ENCODE results near the gene ATAD2B. TPM values are rescaled to one million over a fixed set of nuclear protein-coding genes. Genes with fewer than 3 reads are reported as not detected.

ATAD2B gene
- total and polyA plus RNA-seq, 4 donors, result 2.3 to 16.2 (median 11.5) TPM

GRCh38 chr2:23925702-23926289 is 1.1 kb downstream of the ATAD2B start:
- DNase-seq (ENCODE audit: low spot score), result peak; percentile 66
- Histone ChIP-seq H3K27me3 (ENCODE audit: control insufficient read depth in 4 of 4, insufficient read depth in 4 of 4, low read length in 3 of 4) (no peaks in the 10 kb centered on the region), H3K27ac (ENCODE audit: low read depth in 1 of 2, low read length in 2 of 2) (peak overlapping the region; percentile 82 to 99), H3K9me3 (ENCODE audit: control insufficient read depth in 4 of 4, low read length in 3 of 4) (no peaks in the 10 kb centered on the region), H3K9ac (ENCODE audit: low read depth in 1 of 2, low read length in 2 of 2) (peak overlapping the region; percentile 93 to 96), H3K4me3 (ENCODE audit: low read depth in 1 of 3, low read length in 3 of 3) (peak overlapping the region; percentile 87 to 91 (median 90)), H3K36me3 (ENCODE audit: control insufficient read depth in 4 of 4, insufficient read depth in 3 of 4, low read depth in 1 of 4, low read length in 3 of 4) (no peaks in the 10 kb centered on the region), H3K4me1 (ENCODE audit: control insufficient read depth in 4 of 4, insufficient read depth in 4 of 4, low read length in 3 of 4) (peaks cover 2 to 28% (median 18%) of the 10 kb centered on the region in 4 donors)
- 1% methylated on average over 13 of the region's 13 CpGs for WGBS
- TF ChIP-seq YY1 (IDR thresholded peaks at IDR 0.05) (peak; percentile 30), RAD21 (IDR thresholded peaks at IDR 0.05) (peak; percentile 6 to 25), NR2F2 (IDR thresholded peaks at IDR 0.05) (no peak)

- 42% methylated on average over 7 of the region's 7 CpGs for WGBS
- no peak overlapping the region for H3K27ac ChIP-seq (ENCODE audit: low read depth in 1 of 2, low read length in 2 of 2)
- H3K9ac ChIP-seq (ENCODE audit: low read depth in 1 of 2, low read length in 2 of 2), result no peak overlapping the region
These were observed 2.1 kb downstream of the ATAD2B start for GRCh38 chr2:23924589-23925359.

More at GRCh38 chr2:23924589-23925359, 2.1 kb downstream of the ATAD2B start:
- no peaks in the 10 kb centered on the region for H3K36me3 ChIP-seq (ENCODE audit: control insufficient read depth in 4 of 4, insufficient read depth in 3 of 4, low read depth in 1 of 4, low read length in 3 of 4)
- no peak for TF ChIP-seq RAD21 (IDR thresholded peaks at IDR 0.05)
- no peak for TF ChIP-seq TAF1 (conservative IDR thresholded peaks at IDR 0.05)
- no peak for TF ChIP-seq FOXA2 (IDR thresholded peaks at IDR 0.05)
- TF ChIP-seq, protein P1, sequence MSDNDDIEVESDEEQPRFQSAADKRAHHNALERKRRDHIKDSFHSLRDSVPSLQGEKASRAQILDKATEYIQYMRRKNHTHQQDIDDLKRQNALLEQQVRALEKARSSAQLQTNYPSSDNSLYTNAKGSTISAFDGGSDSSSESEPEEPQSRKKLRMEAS (IDR thresholded peaks at IDR 0.05), result no peak
- no peak for TF ChIP-seq FOXA1 (IDR thresholded peaks at IDR 0.05)
- TF ChIP-seq, protein P2, sequence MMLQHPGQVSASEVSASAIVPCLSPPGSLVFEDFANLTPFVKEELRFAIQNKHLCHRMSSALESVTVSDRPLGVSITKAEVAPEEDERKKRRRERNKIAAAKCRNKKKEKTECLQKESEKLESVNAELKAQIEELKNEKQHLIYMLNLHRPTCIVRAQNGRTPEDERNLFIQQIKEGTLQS (IDR thresholded peaks at IDR 0.05), result no peak
- TF ChIP-seq EGR1 (IDR thresholded peaks at IDR 0.05; ENCODE audit: low read depth in 2 of 2), result no peak
- no peak for TF ChIP-seq HNF4G (IDR thresholded peaks at IDR 0.05)
- TF ChIP-seq SP1 (IDR thresholded peaks at IDR 0.05), result no peak
- TF ChIP-seq, protein P3, sequence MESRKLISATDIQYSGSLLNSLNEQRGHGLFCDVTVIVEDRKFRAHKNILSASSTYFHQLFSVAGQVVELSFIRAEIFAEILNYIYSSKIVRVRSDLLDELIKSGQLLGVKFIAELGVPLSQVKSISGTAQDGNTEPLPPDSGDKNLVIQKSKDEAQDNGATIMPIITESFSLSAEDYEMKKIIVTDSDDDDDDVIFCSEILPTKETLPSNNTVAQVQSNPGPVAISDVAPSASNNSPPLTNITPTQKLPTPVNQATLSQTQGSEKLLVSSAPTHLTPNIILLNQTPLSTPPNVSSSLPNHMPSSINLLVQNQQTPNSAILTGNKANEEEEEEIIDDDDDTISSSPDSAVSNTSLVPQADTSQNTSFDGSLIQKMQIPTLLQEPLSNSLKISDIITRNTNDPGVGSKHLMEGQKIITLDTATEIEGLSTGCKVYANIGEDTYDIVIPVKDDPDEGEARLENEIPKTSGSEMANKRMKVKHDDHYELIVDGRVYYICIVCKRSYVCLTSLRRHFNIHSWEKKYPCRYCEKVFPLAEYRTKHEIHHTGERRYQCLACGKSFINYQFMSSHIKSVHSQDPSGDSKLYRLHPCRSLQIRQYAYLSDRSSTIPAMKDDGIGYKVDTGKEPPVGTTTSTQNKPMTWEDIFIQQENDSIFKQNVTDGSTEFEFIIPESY (IDR thresholded peaks at IDR 0.05), result no peak
- no peak for TF ChIP-seq YY1 (IDR thresholded peaks at IDR 0.05)
- TF ChIP-seq HNF4A (conservative IDR thresholded peaks at IDR 0.05), result no peak
- TF ChIP-seq REST (IDR thresholded peaks at IDR 0.05), result no peak
- H3K4me3 ChIP-seq (ENCODE audit: low read depth in 1 of 3, low read length in 3 of 3), result peak overlapping the region in 1 of 3 donors; percentile 90
- DNase-seq (ENCODE audit: low spot score), result no peak
- peaks cover 2 to 28% (median 18%) of the 10 kb centered on the region in 4 donors for H3K4me1 ChIP-seq (ENCODE audit: control insufficient read depth in 4 of 4, insufficient read depth in 4 of 4, low read length in 3 of 4)
- no peaks in the 10 kb centered on the region for H3K27me3 ChIP-seq (ENCODE audit: control insufficient read depth in 4 of 4, insufficient read depth in 4 of 4, low read length in 3 of 4)
- H3K9me3 ChIP-seq (ENCODE audit: control insufficient read depth in 4 of 4, low read length in 3 of 4), result no peaks in the 10 kb centered on the region
